Renal cortical epithelial cell (primary cell): Measurements from ENCODE around the gene MARK3. TPM values are rescaled to one million over a fixed set of nuclear protein-coding genes. Genes with fewer than 3 reads are reported as not detected.

Experiments used
- DNase-seq: peaks from one replicate; pipeline ENCODE4 v3.0.0-alpha.2; 2011; ENCODE audit warnings: low read depth
- total RNA-seq: library from RNA; depleted of rRNA; stranded (reverse); fragments of >200 nt; gene quantifications from 2 replicates; pipeline ENCODE4 v1.2.3, GENCODE V29; 2014

Gene MARK3
- total RNA-seq, 1 donor from 2014 or later: 100 TPM

DNA sequence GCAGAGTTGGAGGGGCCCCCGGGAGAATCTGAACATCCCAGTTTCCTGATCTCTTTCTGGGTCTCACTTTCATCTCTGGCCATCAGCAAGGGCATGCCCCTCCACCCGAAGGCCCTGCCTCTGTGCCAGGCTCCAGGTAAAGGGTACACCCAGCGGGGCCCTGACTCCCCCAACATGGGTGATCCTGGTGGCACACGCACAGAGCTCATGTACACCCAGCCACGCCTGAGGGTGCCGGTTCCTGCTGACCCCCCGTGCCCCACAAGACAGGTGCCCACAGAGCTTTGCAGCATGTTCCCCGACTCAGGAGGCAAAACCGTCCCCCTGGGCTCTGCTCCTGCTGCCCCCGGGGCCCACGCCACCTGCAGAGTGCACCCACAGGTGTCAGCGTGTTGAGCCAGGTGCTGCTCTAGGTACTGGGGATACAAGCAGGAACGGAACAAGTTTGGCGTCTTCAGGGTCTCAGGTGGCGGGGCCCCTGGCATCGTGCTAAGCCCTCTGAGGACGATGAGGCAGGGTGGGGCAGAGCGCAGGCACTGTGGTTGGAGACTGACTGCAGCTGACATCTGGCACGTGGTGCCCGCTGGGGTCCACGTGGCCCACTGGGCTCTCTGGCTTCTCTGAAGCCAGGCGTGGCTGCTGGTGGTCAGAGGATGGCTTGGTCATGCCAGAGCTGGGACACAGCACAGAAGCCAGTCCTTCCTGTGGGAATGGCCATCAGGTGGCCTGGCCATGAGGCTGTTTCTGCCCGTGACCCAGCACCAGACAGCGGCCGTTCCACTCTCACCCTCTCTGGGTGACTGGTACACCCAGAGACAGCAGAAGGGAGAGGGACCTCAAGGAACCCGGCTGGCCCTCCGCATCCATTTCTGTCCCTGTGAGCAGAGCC lies 163.5 kb downstream of the MARK3 start:
- DNase-seq: no peak

DNA sequence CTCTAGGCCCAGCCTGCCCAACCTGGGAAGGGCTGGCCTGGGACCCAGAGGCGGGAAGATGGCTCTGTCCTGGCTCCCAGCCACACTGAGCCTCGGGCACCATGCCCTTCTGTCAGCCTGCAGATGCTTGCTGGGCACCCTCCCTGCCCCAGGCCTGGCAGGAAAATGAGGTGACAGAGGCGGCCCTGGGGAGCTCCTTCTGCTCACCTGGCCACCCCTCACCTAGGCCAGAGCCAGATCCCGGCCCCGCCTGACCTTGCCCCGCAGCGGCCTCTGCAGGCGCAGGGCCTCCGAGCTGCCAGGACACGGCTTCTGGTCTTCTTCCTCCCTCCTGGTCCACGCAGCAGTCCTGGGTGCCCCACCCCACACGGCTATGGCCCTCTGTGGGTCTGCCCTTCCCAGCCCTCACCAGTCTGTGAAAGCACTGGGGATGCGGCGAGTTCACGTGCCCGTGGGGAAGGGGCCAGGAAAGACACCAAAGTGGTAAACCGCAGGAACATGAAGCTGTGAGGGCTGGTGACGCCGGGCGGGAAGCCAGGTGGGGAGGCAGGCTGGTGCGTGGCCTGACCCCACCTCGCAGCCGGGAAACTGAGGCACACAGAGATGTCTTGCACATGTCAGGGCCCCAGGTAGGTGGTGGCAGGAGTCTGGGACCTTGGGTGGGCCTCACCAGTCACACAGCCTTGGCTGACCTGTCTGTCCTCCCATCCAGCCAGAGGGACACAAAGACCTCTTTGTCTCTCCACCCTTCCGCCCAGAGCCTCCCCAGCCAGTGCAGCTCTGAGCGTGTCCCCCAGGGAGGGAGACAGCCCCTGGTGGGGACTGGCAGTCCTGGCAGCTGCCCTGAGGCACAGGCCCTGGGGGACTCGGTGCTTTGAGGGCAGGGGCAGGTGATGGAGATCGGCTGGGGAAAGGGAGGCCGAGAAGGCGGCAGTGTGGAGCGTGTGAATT lies 164.4 kb downstream of the MARK3 start:
- no peak for DNase-seq

DNA sequence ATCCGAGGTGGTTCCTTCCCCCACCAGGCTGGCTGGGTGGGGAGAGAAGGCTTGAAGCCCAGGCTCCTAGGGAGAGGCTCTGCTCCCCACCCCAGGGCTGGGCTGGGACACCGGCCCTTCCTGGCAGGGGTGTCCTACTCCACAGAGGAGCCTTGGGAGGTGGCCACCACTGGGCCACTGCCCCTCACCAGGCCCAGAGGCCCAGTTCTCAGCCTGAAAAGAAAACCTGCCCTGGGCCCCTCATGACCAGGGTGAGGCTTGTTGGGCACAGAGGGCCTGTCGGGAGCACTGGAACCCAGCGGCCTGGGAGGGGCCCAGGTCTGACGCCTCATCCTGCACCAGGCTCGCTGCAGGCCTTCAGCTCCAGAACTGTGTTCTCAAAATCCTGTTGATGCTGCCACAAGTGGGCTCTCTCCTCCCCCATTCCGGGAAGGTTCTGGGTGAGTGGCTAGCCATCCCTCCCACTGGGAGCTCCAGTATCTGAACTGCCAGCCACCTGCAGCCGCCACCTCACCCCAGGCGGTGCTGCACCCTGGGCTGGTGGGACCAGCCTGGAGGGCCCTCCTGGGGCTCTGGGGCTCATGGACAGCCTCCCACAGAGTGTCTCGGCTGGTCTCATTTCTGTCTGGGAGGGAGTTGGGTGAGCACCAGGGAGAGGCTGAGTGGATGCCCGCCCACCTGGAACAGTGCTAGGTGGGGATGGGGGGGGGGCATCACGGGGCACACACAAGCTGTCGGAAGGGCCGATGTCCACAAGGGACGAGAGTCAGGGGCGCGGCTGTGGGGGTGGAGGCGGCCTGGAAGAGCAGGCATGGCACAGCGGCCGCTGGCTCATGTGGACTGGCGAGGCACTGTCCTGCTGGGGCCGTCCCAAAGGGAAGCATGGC lies 165.5 kb downstream of the MARK3 start:
- peak; percentile 83 for DNase-seq

DNA sequence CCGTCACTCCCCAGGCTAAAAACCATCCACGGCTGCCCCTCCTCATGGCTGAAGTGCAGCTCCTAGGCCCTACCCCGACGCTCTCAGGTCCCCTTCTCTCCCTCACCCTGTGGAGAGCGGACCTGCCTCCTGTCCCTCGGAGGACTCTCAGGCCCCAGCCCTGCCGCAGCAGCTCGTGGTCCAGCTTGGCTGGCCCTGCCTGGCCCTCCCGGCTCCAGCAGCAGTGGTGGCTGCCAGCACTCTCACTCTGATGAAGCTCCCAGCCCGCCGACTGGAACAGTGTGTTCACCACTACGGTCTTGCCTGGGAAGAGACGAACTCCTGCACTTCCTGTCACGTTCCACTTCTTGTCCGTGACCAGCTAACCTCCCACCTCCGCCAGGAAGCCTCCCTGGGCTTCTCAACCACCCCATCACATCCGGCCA lies 166.1 kb downstream of the MARK3 start:
- DNase-seq: peak; percentile 60

DNA sequence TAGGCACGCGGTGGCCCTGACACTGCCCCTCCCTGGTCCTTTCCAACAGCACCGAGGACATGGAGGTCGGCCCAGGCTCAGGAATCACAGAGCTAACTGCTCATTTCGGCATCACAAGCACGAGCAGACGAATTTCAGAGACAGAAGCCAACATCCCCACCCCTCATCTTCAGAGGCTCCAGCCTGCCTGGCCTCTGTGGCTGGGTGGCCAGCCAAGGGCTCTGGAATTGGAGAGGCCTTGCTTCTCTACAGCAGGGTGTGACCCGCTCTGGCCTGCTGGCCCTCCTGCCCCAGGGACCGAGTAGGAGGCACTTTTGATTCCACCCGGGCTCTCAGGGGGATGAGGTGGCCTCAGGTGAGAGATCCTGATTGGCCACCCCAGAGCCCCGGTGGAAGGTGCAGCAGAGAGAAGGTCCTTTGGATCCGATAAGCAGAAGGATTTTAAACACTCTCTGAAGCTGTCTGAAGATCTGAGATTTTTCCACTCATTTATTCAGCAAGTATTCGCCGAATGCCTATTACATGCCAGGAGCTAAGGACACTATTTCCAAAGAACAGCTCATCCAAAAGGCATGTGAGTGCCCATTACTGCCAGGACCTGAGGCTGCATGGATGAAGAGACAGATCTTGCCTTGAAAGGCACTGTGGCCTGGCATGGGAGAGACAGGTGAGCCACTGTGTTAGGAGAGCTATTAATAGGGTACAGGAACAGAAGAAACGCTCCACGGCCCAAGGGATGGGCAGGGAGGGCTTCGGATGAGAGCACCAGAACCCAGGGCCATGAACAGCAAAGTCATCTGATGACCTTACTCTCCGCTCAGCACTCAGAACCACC lies 167.0 kb downstream of the MARK3 start:
- DNase-seq: peak; percentile 97

DNA sequence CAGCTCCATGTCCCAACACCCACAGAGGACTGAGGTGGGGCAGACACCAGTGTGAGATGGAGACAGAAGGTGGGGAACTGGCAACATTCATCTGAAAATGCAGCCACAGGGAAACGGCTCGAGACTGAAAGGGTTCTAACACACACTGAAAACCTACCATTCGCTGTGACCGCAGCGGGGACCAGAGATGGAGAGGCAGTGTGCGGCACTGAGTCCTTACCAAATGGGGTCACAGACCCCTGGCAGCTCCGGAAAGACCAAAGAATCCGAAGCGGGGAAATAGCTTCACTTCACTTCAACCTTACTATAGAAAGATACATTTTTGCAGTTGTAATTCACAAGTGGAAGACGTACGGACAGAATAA lies 167.6 kb downstream of the MARK3 start:
- no peak for DNase-seq

Other genes with a start within 250 kb of the MARK3 start
- 117 and 173 TPM in 2 replicates for gene EIF5, start 51.2 kb upstream of the MARK3 start, total RNA-seq
- 125 and 340 TPM in 2 replicates for gene CKB, start 137.4 kb downstream of the MARK3 start, total RNA-seq
- gene TRMT61A, start 143.8 kb downstream of the MARK3 start, total RNA-seq: 6.9 and 13.8 TPM in 2 replicates
- 78.4 and 79.2 TPM in 2 replicates for gene BAG5, start 177.2 kb downstream of the MARK3 start, total RNA-seq
- gene COA8, start 177.5 kb downstream of the MARK3 start, total RNA-seq: 31.1 and 32.5 TPM in 2 replicates
- 137 and 244 TPM in 2 replicates for gene KLC1, start 243.8 kb downstream of the MARK3 start, total RNA-seq